ENCODE data around the gene NEK8. TPM values are rescaled to one million over a fixed set of nuclear protein-coding genes. Genes with fewer than 3 reads are reported as not detected.
A peak's percentile ranks its signal among the peaks of the same experiment; 100 is the strongest.

NEK8 gene
- total RNA-seq, 4 donors from 2014 or later, result 1.9 to 3.4 (median 2.5) TPM

- peak; percentile 88 for ATAC-seq (ENCODE audit: low FRiP score)
- no peak for TF ChIP-seq CTCF (IDR thresholded peaks at IDR 0.05)
- DNase-seq (ENCODE audit: low spot score), result peak; percentile 60
Measured at GRCh38 chr17:28710861-28711722, 17.5 kb upstream of the NEK8 start.

DNA sequence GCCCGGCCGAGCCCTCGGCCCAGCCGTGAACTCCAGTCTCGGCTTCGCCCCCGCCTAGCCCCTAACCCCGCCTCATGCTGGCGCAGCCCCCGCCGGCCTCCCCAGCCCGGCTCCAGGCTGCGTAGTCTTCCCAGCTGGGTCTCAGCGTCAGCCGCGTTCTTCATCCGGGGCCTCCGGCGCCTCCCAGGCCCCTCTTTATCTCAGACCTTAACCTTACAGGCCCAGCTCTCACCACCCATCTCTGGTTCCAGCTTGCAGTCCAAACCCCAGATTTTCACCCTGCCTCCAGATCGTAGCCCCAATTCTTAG, 16.9 kb upstream of the NEK8 start, which contains the start of gene PROCA1:
TSS of gene PROCA1 (minus strand) at position 166 of the 309 bp plus-strand sequence. CDS start 228 bp downstream, outside the sequence.
- TF ChIP-seq CTCF (IDR thresholded peaks at IDR 0.05), result no peak
- peak; percentile 60 for ATAC-seq (ENCODE audit: low FRiP score)
- no peak for DNase-seq (ENCODE audit: low spot score)

DNA sequence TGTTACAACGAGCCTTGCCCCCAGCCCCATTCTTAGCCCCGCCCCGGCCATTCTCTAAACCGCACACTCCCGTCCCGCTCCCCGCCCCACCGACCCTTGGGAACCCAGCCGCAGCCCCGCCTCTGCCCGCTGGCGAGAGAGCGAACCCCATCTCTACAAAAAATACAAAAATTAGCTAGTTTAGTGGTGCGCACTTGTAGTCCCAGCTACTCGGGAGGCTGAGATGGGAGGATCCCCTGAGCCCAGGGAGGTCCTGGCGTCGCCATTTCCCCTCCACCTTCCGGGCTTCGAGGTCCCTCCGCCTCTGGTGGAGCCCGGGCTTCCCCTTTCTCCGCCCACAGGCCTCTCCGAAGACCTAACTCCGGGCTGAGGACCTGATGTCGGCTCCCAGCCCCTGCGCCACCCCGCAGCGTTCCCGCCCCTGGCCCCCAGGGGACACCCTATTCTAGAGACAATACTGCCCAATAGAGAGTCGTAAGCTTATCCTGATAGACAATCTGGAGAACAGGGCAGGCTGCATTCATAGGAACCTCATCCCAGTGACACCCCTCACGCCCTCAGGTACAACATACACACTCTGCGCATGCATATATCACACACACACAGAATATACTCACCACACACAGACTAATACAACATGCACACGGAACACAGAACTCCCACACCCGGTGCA, 16.4 kb upstream of the NEK8 start:
- TF ChIP-seq CTCF (IDR thresholded peaks at IDR 0.05), result no peak
- no peak for DNase-seq (ENCODE audit: low spot score)
- no peak for ATAC-seq (ENCODE audit: low FRiP score)

DNA sequence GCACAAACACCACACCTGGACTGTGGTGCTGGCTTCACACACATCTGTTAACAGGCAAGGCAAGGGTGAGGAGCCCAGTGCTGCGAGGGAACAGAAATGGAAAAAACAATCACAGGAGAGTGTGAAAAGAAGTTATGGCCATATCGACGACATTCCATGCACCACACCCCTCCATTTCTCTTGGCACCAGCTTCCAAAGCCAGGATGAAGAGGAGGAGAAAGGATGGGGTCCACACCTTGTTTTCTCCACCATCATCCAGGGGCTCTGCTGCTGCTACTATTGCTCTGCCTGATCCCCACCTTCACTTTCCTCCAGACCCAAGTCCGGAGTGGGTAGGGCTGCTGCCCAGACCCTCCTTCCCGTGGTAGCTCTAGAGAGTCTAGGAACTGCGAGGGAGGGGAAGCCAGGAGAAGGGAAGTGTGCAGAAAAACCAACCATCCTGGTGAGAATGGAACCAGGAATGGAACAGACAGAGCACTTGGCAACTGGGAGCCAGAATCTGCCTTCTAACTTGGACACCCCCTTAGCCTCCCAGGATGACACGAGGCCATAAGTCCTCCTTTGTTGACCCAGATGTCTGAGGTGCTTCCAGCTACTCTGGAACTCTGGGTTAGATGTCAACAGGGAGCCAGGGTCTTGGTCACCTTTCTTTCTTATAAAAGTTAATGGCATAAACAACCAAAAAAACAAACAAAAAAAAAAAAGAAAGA, 15.7 kb upstream of the NEK8 start:
- DNase-seq (ENCODE audit: low spot score) (no peak), ATAC-seq (ENCODE audit: low FRiP score) (no peak)
- TF ChIP-seq CTCF (IDR thresholded peaks at IDR 0.05), result no peak

GRCh38 chr17:28714281-28714680, 14.3 kb upstream of the NEK8 start:
- ATAC-seq (ENCODE audit: low FRiP score) (no peak), DNase-seq (ENCODE audit: low spot score) (no peak)
- no peak for TF ChIP-seq CTCF (IDR thresholded peaks at IDR 0.05)

GRCh38 chr17:28715217-28715616, 13.4 kb upstream of the NEK8 start:
- no peak for TF ChIP-seq CTCF (IDR thresholded peaks at IDR 0.05)
- ATAC-seq (ENCODE audit: low FRiP score) (no peak), DNase-seq (ENCODE audit: low spot score) (no peak)
